Measurements from ENCODE around the gene GLDC.

Gene GLDC

DNA sequence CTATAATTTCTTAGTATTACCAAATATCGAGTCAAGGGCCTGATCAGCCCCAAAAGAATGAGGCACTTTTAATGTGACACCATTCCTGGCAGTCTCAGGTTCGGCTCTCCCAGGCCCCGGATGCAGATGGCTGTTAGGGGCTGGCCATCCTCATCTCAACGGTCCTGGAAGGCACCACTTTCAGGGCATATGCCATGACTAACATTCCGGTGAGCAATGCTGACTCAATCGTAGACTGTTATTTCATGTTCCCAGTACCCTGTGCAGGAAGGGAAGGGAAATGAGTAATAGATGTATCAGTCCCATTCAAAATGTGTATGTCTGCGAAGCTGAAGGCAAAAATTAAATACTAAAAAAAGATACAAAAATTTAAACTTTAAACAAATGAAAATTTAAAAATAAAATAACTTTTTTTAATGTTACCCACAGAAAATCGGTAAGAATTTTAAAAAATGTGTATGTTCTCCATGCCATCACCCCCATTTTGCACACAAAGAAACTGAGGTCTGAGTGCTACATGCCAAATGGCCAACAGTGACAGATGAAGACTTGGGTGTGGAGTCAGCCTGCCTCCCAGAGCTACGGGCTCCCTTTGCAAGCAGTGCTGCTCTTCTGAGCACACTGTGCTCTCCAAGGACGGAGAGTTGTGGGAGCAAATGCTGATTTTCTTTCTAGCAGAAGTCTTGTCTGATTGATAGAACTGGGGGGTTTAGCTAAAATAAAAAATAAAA is 79.0 kb downstream of the GLDC start:
- peak overlapping the region; percentile 43 for H3K4me3 ChIP-seq (ENCODE audit: low read depth, low read length)
- TF ChIP-seq CTCF (IDR thresholded peaks at IDR 0.05; ENCODE audit: low read depth, low read length) = no peak

DNA sequence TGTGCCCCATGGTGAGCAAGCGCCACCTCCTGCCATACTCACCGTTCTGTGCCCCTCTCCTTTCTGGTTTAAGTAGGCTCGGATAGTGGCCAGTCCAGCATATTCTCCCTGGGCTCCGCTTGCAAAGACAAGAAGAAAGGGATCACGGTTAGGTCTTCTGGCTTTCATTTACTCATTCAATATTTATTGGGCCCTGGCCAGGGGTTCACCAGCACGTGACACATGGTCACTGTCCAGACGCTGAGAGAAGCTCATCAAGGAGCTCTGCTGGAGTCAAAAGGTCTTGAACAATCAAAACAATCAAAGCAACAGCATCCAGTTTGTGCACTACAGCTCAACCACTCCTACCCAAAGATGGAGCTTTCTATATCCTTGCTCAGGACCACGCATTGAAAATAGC is 80.2 kb downstream of the GLDC start:
- H3K4me3 ChIP-seq (ENCODE audit: low read depth, low read length) = no peak overlapping the region
- TF ChIP-seq CTCF (IDR thresholded peaks at IDR 0.05; ENCODE audit: low read depth, low read length) = no peak

GRCh38 chr9:6564868-6565267 is 80.7 kb downstream of the GLDC start:
- no peak for TF ChIP-seq CTCF (IDR thresholded peaks at IDR 0.05; ENCODE audit: low read depth, low read length)
- H3K4me3 ChIP-seq (ENCODE audit: low read depth, low read length) = no peak overlapping the region

DNA sequence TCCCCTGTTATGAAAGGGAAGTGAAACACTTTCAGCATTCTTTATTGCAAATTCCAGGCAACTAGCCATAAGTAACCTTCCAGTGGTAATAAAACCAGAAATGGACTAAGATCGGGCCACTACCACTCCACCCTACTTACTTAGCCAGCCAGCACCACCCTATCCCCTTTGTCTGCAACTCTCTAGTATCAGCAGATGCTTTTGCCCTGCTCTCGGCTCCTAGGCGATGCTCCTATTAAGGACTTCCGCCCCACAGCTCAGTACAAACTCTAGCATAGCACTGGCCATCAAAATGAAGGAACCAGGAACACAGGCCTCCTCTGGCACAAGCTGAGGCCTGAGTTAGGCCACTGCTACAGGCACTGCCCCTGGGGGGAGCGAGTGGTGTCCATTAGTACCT is 81.2 kb downstream of the GLDC start:
- no peak for TF ChIP-seq CTCF (IDR thresholded peaks at IDR 0.05; ENCODE audit: low read depth, low read length)
- H3K4me3 ChIP-seq (ENCODE audit: low read depth, low read length) = no peak overlapping the region

- H3K4me3 ChIP-seq (ENCODE audit: low read depth, low read length) = no peak overlapping the region
- no peak for TF ChIP-seq CTCF (IDR thresholded peaks at IDR 0.05; ENCODE audit: low read depth, low read length)
These were observed 82.6 kb downstream of the GLDC start for GRCh38 chr9:6562871-6563430.

DNA sequence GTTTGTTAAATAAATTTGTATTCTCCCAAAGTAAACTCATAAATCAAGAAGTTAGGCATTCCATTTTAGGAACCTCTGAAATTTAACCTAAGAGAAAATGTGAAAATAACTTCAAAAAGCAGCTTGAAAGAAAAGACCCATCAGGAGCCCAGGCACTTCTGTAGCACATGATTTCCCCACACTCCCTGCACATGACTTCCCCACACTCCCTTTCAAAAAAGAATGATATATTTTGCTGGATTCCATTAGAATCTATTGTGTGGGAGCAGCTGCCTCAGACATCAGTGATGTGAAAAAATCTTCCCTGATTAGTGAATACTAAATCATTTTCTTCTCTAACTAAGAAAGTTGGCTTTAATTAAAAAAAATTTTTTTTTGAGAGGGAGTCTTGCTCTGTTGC is 83.3 kb downstream of the GLDC start:
- TF ChIP-seq CTCF (IDR thresholded peaks at IDR 0.05; ENCODE audit: low read depth, low read length) = no peak
- H3K4me3 ChIP-seq (ENCODE audit: low read depth, low read length) = no peak overlapping the region

DNA sequence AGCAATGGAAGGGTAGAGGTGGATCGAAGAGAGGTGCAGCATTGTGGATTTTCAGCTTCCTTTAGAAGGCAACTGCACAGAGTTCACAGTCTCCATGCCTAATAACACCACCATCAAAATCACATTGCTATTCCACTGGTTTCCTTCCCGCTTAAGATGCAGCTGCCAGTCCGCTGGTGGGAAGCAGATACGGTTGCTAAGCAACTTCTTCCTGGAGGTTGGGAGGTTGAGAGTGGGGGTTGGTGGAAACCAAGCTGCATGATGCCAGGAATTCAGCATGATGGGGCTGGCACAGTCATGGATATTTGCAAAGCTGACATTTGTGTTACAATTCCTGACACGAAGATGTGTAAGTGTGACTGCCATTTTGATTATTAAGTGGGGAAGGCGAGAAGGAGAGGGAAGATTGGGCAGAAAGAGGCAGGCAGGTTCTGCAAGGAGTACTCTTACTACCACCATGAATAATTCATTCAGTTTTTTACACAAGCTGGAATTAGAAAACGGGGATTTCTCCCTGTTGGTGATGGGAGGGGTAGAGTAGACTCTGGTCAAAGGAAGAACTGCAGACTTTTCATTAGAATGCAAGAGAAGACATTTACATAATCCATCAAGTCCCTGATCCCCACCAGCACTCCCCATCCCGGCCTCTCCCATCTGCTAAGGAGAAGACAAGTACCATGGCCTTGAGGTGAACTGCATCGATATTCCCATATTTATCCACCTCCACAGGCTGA is 87.5 kb downstream of the GLDC start:
- no peak overlapping the region for H3K4me3 ChIP-seq (ENCODE audit: low read depth, low read length)
- no peak for TF ChIP-seq CTCF (IDR thresholded peaks at IDR 0.05; ENCODE audit: low read depth, low read length)
